H1 (cell line): ENCODE measurements around the gene TNFRSF14. TPM values are rescaled to one million over a fixed set of nuclear protein-coding genes. Genes with fewer than 3 reads are reported as not detected.

Experiments
- CTCF ChIA-PET: fragments of 300-600 bp; sonication (Branson Sonifier 250); formaldehyde crosslinking; loops from one replicate; lab custom pipeline; 2021; ENCODE audit not compliant: partially characterized antibody; lab: Charles Lee
- POLR2A ChIA-PET: fragments of 300-600 bp; sonication (Branson Sonifier 250); formaldehyde crosslinking; loops from one replicate; lab custom pipeline; 2021; ENCODE audit warnings: inconsistent platforms; ENCODE audit not compliant: partially characterized antibody; lab: Charles Lee
- DNase-seq, 2 experiments: peaks; one replicate each; pipeline versions ENCODE4 v3.0.0 to v3.0.0-alpha.2; 2010 to 2022; ENCODE audit warnings: low spot score in 2 of 2, low read depth in 1 of 2, mixed read lengths in 1 of 2
- FAIRE-seq: peaks from 2 replicates; lab custom pipeline; 2011; peaks lifted over from hg19 to GRCh38; lab: Jason Lieb, UNC
- H2AFZ ChIP-seq: 2 replicates; pipeline ENCODE4 v1.8.1; 2012; ENCODE audit warnings: low read length, inconsistent platforms
- H2AK5ac ChIP-seq: 2 replicates; pipeline ENCODE4 v1.6.1; 2013; ENCODE audit warnings: low read depth, low read length
- H2BK120ac ChIP-seq: replicated peaks from 2 replicates; pipeline ENCODE3; 2013; ENCODE audit warnings: low read depth, low read length, inconsistent platforms
- H2BK12ac ChIP-seq: 2 replicates; pipeline ENCODE4 v1.6.1; 2013; ENCODE audit warnings: low read depth, low read length
- H2BK15ac ChIP-seq: 2 replicates; pipeline ENCODE4 v1.6.1; 2013; ENCODE audit warnings: low read length
- H2BK20ac ChIP-seq: 2 replicates; pipeline ENCODE4 v1.6.1; 2013; ENCODE audit warnings: low read length
- H2BK5ac ChIP-seq: 2 replicates; pipeline ENCODE4 v1.6.1; 2013; ENCODE audit warnings: low read depth, low read length
- H3K14ac ChIP-seq: 2 replicates; pipeline ENCODE4 v1.6.1; 2013; ENCODE audit warnings: inconsistent platforms; ENCODE audit not compliant: insufficient read length
- H3K18ac ChIP-seq: 2 replicates; pipeline ENCODE4 v1.6.1; 2013; ENCODE audit warnings: low read length; ENCODE audit errors: extremely low read depth
- H3K23ac ChIP-seq: 2 replicates; pipeline ENCODE4 v1.6.1; 2013; ENCODE audit warnings: inconsistent platforms; ENCODE audit not compliant: insufficient read length
- H3K23me2 ChIP-seq: 2 replicates; pipeline ENCODE4 v1.6.1; 2013; ENCODE audit warnings: low read depth, low read length
- H3K27ac ChIP-seq: 2 replicates; pipeline ENCODE4 v1.6.1; 2011; ENCODE audit warnings: low read depth, low read length, inconsistent platforms
- H3K27me3 ChIP-seq, 4 experiments: replicated peaks in 1 of 4; 1 replicate in 1 of 4; 2 replicates in 3 of 4; pipeline versions ENCODE4 v1.6.1 to v1.8.1; 2011 to 2013; ENCODE audit warnings: low read length in 3 of 4, mild to moderate bottlenecking in 3 of 4, inconsistent platforms in 2 of 4, mixed read lengths in 2 of 4, moderate library complexity in 1 of 4; ENCODE audit not compliant: control insufficient read depth in 3 of 4, insufficient read depth in 3 of 4; ENCODE audit errors: extremely low read depth in 1 of 4
- H3K36me3 ChIP-seq, 4 experiments: 2 replicates each; pipeline versions ENCODE4 v1.6.1 to v1.8.1; 2011 to 2013; ENCODE audit warnings: mild to moderate bottlenecking in 4 of 4, low read length in 3 of 4, moderate library complexity in 2 of 4, control low read depth in 1 of 4, inconsistent platforms in 1 of 4; ENCODE audit not compliant: insufficient read depth in 4 of 4, control insufficient read depth in 2 of 4
- H3K4ac ChIP-seq: replicated peaks from 2 replicates; pipeline ENCODE3; 2013; ENCODE audit warnings: low read length, low read depth, mixed read lengths, inconsistent platforms; ENCODE audit not compliant: insufficient read length
- H3K4me1 ChIP-seq, 4 experiments: replicated peaks in 1 of 4; 1 replicate in 1 of 4; 2 replicates in 3 of 4; pipeline versions ENCODE4 v1.6.1 to v1.8.1; 2011 to 2013; ENCODE audit warnings: low read length in 3 of 4, inconsistent platforms in 2 of 4, mixed read lengths in 1 of 4; ENCODE audit not compliant: insufficient read depth in 4 of 4, control insufficient read depth in 3 of 4
- H3K4me2 ChIP-seq, 2 experiments: 2 replicates each; pipeline versions ENCODE4 v1.6.1 to v1.8.1; 2011 to 2013; ENCODE audit warnings: low read depth in 2 of 2, low read length in 2 of 2, control low read depth in 1 of 2, inconsistent platforms in 1 of 2, mild to moderate bottlenecking in 1 of 2; ENCODE audit not compliant: insufficient read depth in 1 of 2
- H3K4me3 ChIP-seq, 4 experiments: fragments of 200-600, 300-600 bp in 1 of 4; sonication (generic), shearing (Covaris generic), sonication (Bioruptor Twin) in 1 of 4; 2 replicates each; pipeline versions ENCODE4 v1.5.1 to v1.8.1; 2011 to 2016; ENCODE audit warnings: low read length in 4 of 4, low read depth in 3 of 4, control low read depth in 2 of 4, inconsistent platforms in 2 of 4, mild to moderate bottlenecking in 2 of 4, mixed read lengths in 1 of 4, moderate library complexity in 1 of 4; ENCODE audit not compliant: insufficient read depth in 2 of 4; ENCODE audit errors: extremely low read depth in 1 of 4
- H3K56ac ChIP-seq: replicated peaks from 2 replicates; pipeline ENCODE3; 2013; ENCODE audit warnings: low read depth, mild to moderate bottlenecking, mixed read lengths, low read length, inconsistent platforms; ENCODE audit not compliant: insufficient read length
- H3K79me1 ChIP-seq: 2 replicates; pipeline ENCODE4 v1.6.1; 2013; ENCODE audit warnings: low read depth, low read length, control low read depth
- H3K79me2 ChIP-seq, 2 experiments: 2 replicates each; pipeline versions ENCODE4 v1.6.1 to v1.8.1; 2012 to 2013; ENCODE audit warnings: low read length in 2 of 2, mild to moderate bottlenecking in 2 of 2, inconsistent platforms in 1 of 2; ENCODE audit not compliant: insufficient read depth in 2 of 2, control insufficient read depth in 1 of 2
- H3K9ac ChIP-seq, 4 experiments: replicated peaks in 1 of 4; 1 replicate in 1 of 4; 2 replicates in 3 of 4; pipeline versions ENCODE4 v1.6.1 to v1.8.1; 2011 to 2013; ENCODE audit warnings: low read depth in 3 of 4, low read length in 3 of 4, control low read depth in 2 of 4, mild to moderate bottlenecking in 2 of 4, moderate library complexity in 2 of 4, inconsistent platforms in 1 of 4; ENCODE audit errors: extremely low read depth in 1 of 4
- H3K9me3 ChIP-seq, 2 experiments: 2 replicates each; pipeline versions ENCODE4 v1.6.1 to v1.8.1; 2012 to 2013; ENCODE audit warnings: mild to moderate bottlenecking in 2 of 2, moderate library complexity in 2 of 2, control low read depth in 1 of 2, inconsistent platforms in 1 of 2, low read depth in 1 of 2, low read length in 1 of 2, mixed read lengths in 1 of 2; ENCODE audit not compliant: insufficient read depth in 2 of 2
- H4K20me1 ChIP-seq, 2 experiments: replicated peaks in 1 of 2; 2 replicates each; pipeline versions ENCODE3 to v1.8.1; 2011 to 2013; ENCODE audit warnings: inconsistent platforms in 2 of 2, low read length in 2 of 2, mild to moderate bottlenecking in 1 of 2; ENCODE audit not compliant: insufficient read depth in 2 of 2, control insufficient read depth in 1 of 2
- H4K5ac ChIP-seq: 2 replicates; pipeline ENCODE4 v1.6.1; 2013; ENCODE audit warnings: low read length, low read depth, mixed read lengths, inconsistent platforms; ENCODE audit not compliant: insufficient read length
- H4K8ac ChIP-seq: 2 replicates; pipeline ENCODE4 v1.8.0; 2013; ENCODE audit warnings: mild to moderate bottlenecking, moderate library complexity, low read length, inconsistent platforms; ENCODE audit not compliant: insufficient read depth; ENCODE audit errors: extremely low read depth
- H4K91ac ChIP-seq: replicated peaks from 2 replicates; pipeline ENCODE3; 2013; ENCODE audit warnings: low read length, mixed read lengths, inconsistent platforms; ENCODE audit not compliant: insufficient read length
- NRF1 ChIP-seq: IDR thresholded peaks from 2 replicates; pipeline ENCODE4 v1.6.1; 2011; ENCODE audit warnings: mild to moderate bottlenecking, low read depth, low read length, improper control_type of control experiment
- RFX5 ChIP-seq: IDR thresholded peaks from 2 replicates; pipeline ENCODE4 v1.6.1; 2011; ENCODE audit warnings: low read depth, low read length, improper control_type of control experiment, borderline replicate concordance
- TAF1 ChIP-seq: IDR thresholded peaks from 2 replicates; pipeline ENCODE4 v1.6.1; 2011; ENCODE audit warnings: mild to moderate bottlenecking, low read depth, low read length
- TEAD4 ChIP-seq: IDR thresholded peaks from 2 replicates; pipeline ENCODE4 v1.6.1; 2012; ENCODE audit warnings: low read depth, low read length, inconsistent platforms, mixed read lengths
- WGBS, 2 experiments: shearing (Covaris generic) in 1 of 2; methylation state at CpG; one replicate each; pipeline versions ENCODE4 v1.1.6 to v1.1.7; 2013 to 2015; ENCODE audit warnings: low lambda C conversion rate in 2 of 2, mixed read lengths in 2 of 2, inconsistent platforms in 1 of 2, low coverage in 1 of 2, missing lambda C conversion rate in 1 of 2; ENCODE audit not compliant: insufficient replicate concordance in 2 of 2, insufficient coverage in 1 of 2, insufficient read length in 1 of 2; ENCODE audit errors: extremely low coverage in 1 of 2, missing lambda C conversion rate in 1 of 2; 5-methylcytosine and 5-hydroxymethylcytosine counted together
- polyA plus RNA-seq, 7 experiments: library from polyadenylated mRNA; depleted of rRNA in 3 of 7; stranded (reverse) in 5 of 7; unstranded in 2 of 7; fragments of >200 nt in 5 of 7; fragments of 200-250 nt in 2 of 7; gene quantifications; 1 replicate in 5 of 7; 2 replicates in 1 of 7; 4 replicates in 1 of 7; pipeline versions ENCODE4 v1.2.1 to v1.2.3, GENCODE V29; 2011 to 2013; ENCODE audit warnings: missing spikeins in 2 of 7, mixed read lengths in 2 of 7
- total RNA-seq: library from RNA; stranded (reverse); fragmentation: NEBNext Ultra II Directional; extraction: Animal tissue kit (Norgen Biotek cat#: 25700); gene quantifications from 2 replicates; pipeline ENCODE4 v1.2.1, GENCODE V29; 2021

TNFRSF14 gene
- total and polyA plus RNA-seq, 2 of the 8 experiments (the other 6 are each of a cell fraction or from before 2014, with no cell fraction given), result 0.36 to 0.50 TPM

DNA sequence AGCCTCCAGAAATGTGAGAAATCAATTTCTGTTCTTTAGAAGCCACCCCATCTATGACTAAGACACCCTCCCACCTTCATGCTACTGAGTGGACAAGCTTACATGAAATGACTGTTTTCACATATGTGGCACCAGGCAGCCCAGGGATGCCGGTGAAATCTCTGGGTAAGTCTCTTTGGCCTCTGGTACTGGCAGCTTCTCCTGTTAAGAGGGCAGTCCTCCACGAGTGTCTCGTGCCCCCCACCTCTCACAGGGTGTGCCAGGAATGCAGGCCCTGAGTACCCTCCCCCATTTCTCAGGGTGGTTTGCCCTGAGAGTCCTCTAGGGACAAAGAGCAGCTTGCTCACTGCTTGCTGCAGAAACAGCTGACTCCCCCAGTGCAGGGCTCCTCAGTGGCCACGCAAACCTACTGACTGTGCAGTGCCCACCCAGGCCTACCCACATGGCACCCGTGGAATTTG, 27.2 kb downstream of the TNFRSF14 start:
- no peak overlapping the region for H3K23ac ChIP-seq
- no peak overlapping the region; a peak in 1 of 7 replicates for H3K9ac ChIP-seq
- H3K36me3 ChIP-seq, result no peaks in the 10 kb centered on the region
- no peak overlapping the region for H3K56ac ChIP-seq
- 0 out of 2 replicates have a peak overlapping the region, but pooled peaks have one; percentile 72 for H2BK15ac ChIP-seq
- WGBS, 2 experiments, result 70% methylated on average over 5 of the region's 5 CpGs; no CpG with 5 or more reads in 1 of the 2 experiments
- peak overlapping the region; percentile 41 for H3K4ac ChIP-seq
- ChIA-PET CTCF (interaction anchor here (0.6 to 4.5 kb wide), 3 partner anchors 19 to 35 kb away, joined by 3 to 24 read pairs (median 9); no protein-coding TSS in a partner anchor), POLR2A (interaction anchor here (0.9 to 1.6 kb wide), 3 partner anchors 20 to 36 kb away, joined by 3 to 4 read pairs (median 3); no protein-coding TSS in a partner anchor)
- no peak overlapping the region for H3K14ac ChIP-seq
- H3K23me2 ChIP-seq, result peaks cover 12% of the 10 kb centered on the region
- H2BK5ac ChIP-seq, result no peak overlapping the region
- H4K91ac ChIP-seq, result peak overlapping the region; percentile 34
- peak overlapping the region; percentile 79 for H4K8ac ChIP-seq
- no peak overlapping the region for H3K4me3 ChIP-seq
- H3K18ac ChIP-seq, result no peak overlapping the region; the same call in 1 of the 2 replicates
- no peak overlapping the region for H2AFZ ChIP-seq
- FAIRE-seq (no peak), DNase-seq (no peak)
- H3K79me1 ChIP-seq, result no peaks in the 10 kb centered on the region; the same call in 1 of the 2 replicates
- peaks cover 0 to 2% of the 10 kb centered on the region in 2 experiments for H4K20me1 ChIP-seq
- TF ChIP-seq RFX5, result no peak
- peak; percentile 51; the same call in 1 of the 2 replicates for TF ChIP-seq TEAD4
- no peak for TF ChIP-seq NRF1
- no peak for TF ChIP-seq TAF1
- TF ChIP-seq, all 59 proteins: peak for 1
- no peak overlapping the region for H2BK120ac ChIP-seq
- peaks cover 0 to 25% (median 9%) of the 10 kb centered on the region in 4 experiments; a peak in 4 of 7 replicates for H3K4me1 ChIP-seq
- no peak overlapping the region for H2AK5ac ChIP-seq
- H3K27me3 ChIP-seq, result no peaks in the 10 kb centered on the region
- H3K27ac ChIP-seq, result no peak overlapping the region
- H3K9me3 ChIP-seq, result no peaks in the 10 kb centered on the region
- peak overlapping the region in 1 of 2 experiments; percentile 44; a peak in 3 of 4 replicates for H3K4me2 ChIP-seq
- no peak overlapping the region for H2BK20ac ChIP-seq
- peak overlapping the region; percentile 50; the same call in 1 of the 2 replicates for H2BK12ac ChIP-seq
- no peak overlapping the region for H4K5ac ChIP-seq
- H3K79me2 ChIP-seq, result no peaks in the 10 kb centered on the region
